ENCODE data around the gene AAK1. TPM values are rescaled to one million over a fixed set of nuclear protein-coding genes. Genes with fewer than 3 reads are reported as not detected.

AAK1 gene
- total and polyA plus RNA-seq, 2 donors (not counting 3 experiments of a cell fraction or from before 2014, with no cell fraction given): 31.0 to 127 TPM

GRCh38 chr2:69617744-69618143, 25.8 kb downstream of the AAK1 start:
- no peaks in the 10 kb centered on the region for H3K27me3 ChIP-seq (ENCODE audit: control insufficient read depth in 2 of 2, insufficient read depth in 2 of 2, low read length in 2 of 2)
- DNase-seq (ENCODE audit: low read depth, low spot score): no peak
- ChIA-PET POLR2A (no interaction called here), CTCF (interaction anchor here (1.1 to 1.8 kb wide), 2 partner anchors 53 to 107 kb away, joined by 3 to 5 read pairs; no protein-coding TSS in a partner anchor)
- no peak overlapping the region for H3K4me3 ChIP-seq (replicated peaks in 1 of 3; ENCODE audit: insufficient read depth in 1 of 3, low read depth in 1 of 3, low read length in 3 of 3)
- dilution Hi-C loops (cut with MboI; ENCODE audit: extremely low pct_ligation_motif_present, low sequenced_read_pairs): no loop called here
- no peak overlapping the region for H3K9ac ChIP-seq (replicated peaks; ENCODE audit: extremely low read depth, insufficient read depth, low read length)
- no peak overlapping the region for H2AFZ ChIP-seq (ENCODE audit: low read depth, low read length)
- no peaks in the 10 kb centered on the region for H3K9me1 ChIP-seq (replicated peaks; ENCODE audit: control insufficient read depth, extremely low read depth, insufficient read depth, low read length)
- peaks cover 0 to 2% of the 10 kb centered on the region in 2 experiments for H3K36me3 ChIP-seq (ENCODE audit: control insufficient read depth in 2 of 2, extremely low read depth in 1 of 2, insufficient read depth in 2 of 2, low read length in 2 of 2)
- FAIRE-seq: peak; percentile 31
- BruUV-seq (replicated peaks): no TSS peak
- no peaks in the 10 kb centered on the region for H4K20me1 ChIP-seq (replicated peaks; ENCODE audit: control insufficient read depth, extremely low read depth, insufficient read depth, low read length)
- H3K79me2 ChIP-seq (ENCODE audit: control insufficient read depth, insufficient read depth, low read length): peaks cover 91% of the 10 kb centered on the region
- H3K4me2 ChIP-seq (ENCODE audit: insufficient read depth, low read length): no peak overlapping the region
- TF ChIP-seq FOS (IDR thresholded peaks at IDR 0.05; ENCODE audit: borderline replicate concordance, insufficient read depth, low read length) (no peak), EZH2 (IDR thresholded peaks at IDR 0.05; ENCODE audit: borderline replicate concordance, low read depth, low read length, severe bottlenecking) (no peak), MYC (IDR thresholded peaks at IDR 0.05; ENCODE audit: low read depth, low read length) (no peak), JUN (IDR thresholded peaks at IDR 0.05; ENCODE audit: borderline replicate concordance, insufficient read depth, insufficient read length, low read depth) (no peak), CTCF (IDR thresholded peaks at IDR 0.05; ENCODE audit: extremely low read depth in 1 of 2, insufficient read depth in 1 of 2, low read depth in 1 of 2, low read length in 2 of 2) (no peak), MAX (IDR thresholded peaks at IDR 0.05; ENCODE audit: insufficient read depth, insufficient read length) (no peak), GATA2 (IDR thresholded peaks at IDR 0.05; ENCODE audit: insufficient read depth, insufficient read length, low read depth, low read length) (no peak), POLR2AphosphoS5 (IDR thresholded peaks at IDR 0.05; ENCODE audit: insufficient read depth, low read depth, low read length) (no peak), POLR2A (IDR thresholded peaks at IDR 0.05; ENCODE audit: low read depth, low read length) (no peak)
- no peak overlapping the region for H3K27ac ChIP-seq (ENCODE audit: insufficient read depth, low read depth, low read length)
- peaks cover 29% of the 10 kb centered on the region for H3K4me1 ChIP-seq (ENCODE audit: control insufficient read depth, extremely low read depth, insufficient read depth, low read length)
- no peaks in the 10 kb centered on the region for H3K9me3 ChIP-seq (replicated peaks; ENCODE audit: control insufficient read depth, insufficient read depth, low read length)
- intact Hi-C loops (cut with micrococcal nuclease): no loop called here

Measured in endothelial cell of umbilical vein (primary cell).